Skeletal muscle tissue (tissue), 4 donors: ENCODE results near the gene RET. TPM values are rescaled to one million over a fixed set of nuclear protein-coding genes. Genes with fewer than 3 reads are reported as not detected.

Experiments
- H3K27ac ChIP-seq: one replicate; pipeline ENCODE4 v1.7.0; 2013; ENCODE audit warnings: mild to moderate bottlenecking, low read depth, low read length, inconsistent platforms
- H3K27me3 ChIP-seq, 3 donors: one replicate each; pipeline ENCODE4 v1.7.0; 2013; ENCODE audit warnings: low read length in 3 of 3; ENCODE audit not compliant: control insufficient read depth in 3 of 3, insufficient read depth in 3 of 3
- H3K36me3 ChIP-seq, 3 donors: one replicate each; pipeline ENCODE4 v1.7.0; 2013; ENCODE audit warnings: low read length in 3 of 3; ENCODE audit not compliant: control insufficient read depth in 3 of 3, insufficient read depth in 3 of 3
- H3K4me1 ChIP-seq, 3 donors: one replicate each; pipeline ENCODE4 v1.7.0; 2013; ENCODE audit warnings: low read length in 3 of 3, mild to moderate bottlenecking in 3 of 3; ENCODE audit not compliant: control insufficient read depth in 3 of 3, insufficient read depth in 3 of 3
- H3K4me3 ChIP-seq, 3 donors: one replicate each; pipeline ENCODE4 v1.7.0; 2013; ENCODE audit warnings: low read length in 3 of 3
- H3K9ac ChIP-seq, 3 donors: one replicate each; pipeline ENCODE4 v1.7.0; 2013; ENCODE audit warnings: low read length in 3 of 3, mild to moderate bottlenecking in 3 of 3, moderate library complexity in 2 of 3, low read depth in 1 of 3
- H3K9me3 ChIP-seq, 3 donors: one replicate each; pipeline ENCODE4 v1.7.0; 2013; ENCODE audit warnings: low read length in 3 of 3; ENCODE audit not compliant: control insufficient read depth in 3 of 3
- total RNA-seq: library from RNA; depleted of rRNA; stranded (reverse); fragments of >200 nt; gene quantifications from one replicate; pipeline ENCODE4 v1.2.3, GENCODE V29; 2014
- donor health status: Osteomylitis.

The RET gene
- total RNA-seq, 1 donor from 2014 or later = 1.6 TPM

DNA sequence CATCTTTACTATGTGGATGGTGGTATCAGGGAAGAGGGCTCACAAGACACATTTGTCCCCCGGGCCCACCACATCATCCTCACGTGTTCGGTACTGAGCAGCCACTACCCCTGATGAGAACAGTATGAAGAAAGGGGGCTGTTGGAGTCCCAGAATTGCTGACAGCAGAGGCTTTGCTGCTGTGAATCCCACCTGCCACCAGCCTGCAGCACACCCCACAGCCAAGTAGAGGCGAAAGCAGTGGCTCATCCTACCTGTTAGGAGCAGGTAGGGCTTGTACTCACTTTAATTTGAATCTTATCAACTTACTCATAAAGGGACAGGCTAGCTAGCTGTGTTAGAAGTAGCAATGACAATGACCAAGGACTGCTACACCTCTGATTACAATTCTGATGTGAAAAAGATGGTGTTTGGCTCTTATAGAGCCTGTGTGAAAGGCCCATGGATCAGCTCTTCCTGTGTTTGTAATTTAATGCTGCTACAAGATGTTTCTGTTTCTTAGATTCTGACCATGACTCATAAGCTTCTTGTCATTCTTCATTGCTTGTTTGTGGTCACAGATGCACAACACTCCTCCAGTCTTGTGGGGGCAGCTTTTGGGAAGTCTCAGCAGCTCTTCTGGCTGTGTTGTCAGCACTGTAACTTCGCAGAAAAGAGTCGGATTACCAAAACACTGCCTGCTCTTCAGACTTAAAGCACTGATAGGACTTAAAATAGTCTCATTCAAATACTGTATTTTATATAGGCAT, 52.3 kb downstream of the RET start:
- H3K27me3 ChIP-seq = peaks cover 0 to under 1% (median 0%) of the 10 kb centered on the region in 3 donors
- H3K9me3 ChIP-seq = no peaks in the 10 kb centered on the region
- H3K36me3 ChIP-seq = no peaks in the 10 kb centered on the region
- no peak overlapping the region for H3K4me3 ChIP-seq
- peaks cover 0 to 4% (median 3%) of the 10 kb centered on the region in 3 donors for H3K4me1 ChIP-seq
- peak overlapping the region in 1 of 3 donors; percentile 28 for H3K9ac ChIP-seq
- H3K27ac ChIP-seq = peak overlapping the region; percentile 45

DNA sequence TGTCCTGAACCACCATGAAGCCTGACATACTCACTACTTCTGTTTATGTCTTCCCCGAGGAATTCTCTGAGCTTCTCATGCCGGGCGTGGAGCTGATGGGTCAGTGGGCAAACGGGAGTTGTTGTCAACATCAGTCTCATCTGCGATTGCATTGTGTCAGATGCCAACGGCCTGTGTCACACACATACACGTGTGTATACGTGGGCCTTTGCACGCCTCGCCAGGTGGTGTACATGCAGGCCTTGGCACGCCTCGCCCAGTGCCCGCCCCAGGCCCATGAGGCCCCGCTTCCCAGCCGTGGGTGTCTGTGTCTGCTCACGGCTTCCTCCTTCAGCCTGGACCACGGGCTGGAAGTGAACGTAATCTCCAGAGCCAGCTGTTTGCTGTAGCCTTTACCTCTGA, 53.9 kb downstream of the RET start:
- Histone ChIP-seq H3K9me3 (no peaks in the 10 kb centered on the region), H3K4me1 (peaks cover 0 to 4% (median 3%) of the 10 kb centered on the region in 3 donors), H3K27me3 (no peaks in the 10 kb centered on the region)

DNA sequence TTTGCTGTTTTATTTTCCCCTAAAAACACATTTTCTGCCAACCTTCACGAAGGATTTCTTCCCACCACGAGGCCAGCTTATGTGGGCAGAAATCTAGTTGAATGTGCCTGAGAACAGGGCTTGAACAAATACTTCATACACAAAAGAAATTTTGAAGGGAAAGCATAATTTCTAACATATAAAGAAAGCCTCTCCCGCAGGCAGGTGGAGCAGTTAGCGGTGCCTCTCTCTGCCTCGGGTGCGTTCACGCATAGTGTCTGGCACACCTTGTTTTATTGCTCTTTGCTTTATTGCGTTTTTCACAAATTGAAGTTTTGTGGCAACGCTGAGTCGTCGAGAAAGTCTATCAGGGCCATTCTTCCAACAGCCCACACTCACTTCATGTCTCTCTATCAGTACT, 54.4 kb downstream of the RET start:
- H3K4me1 ChIP-seq = peaks cover 0 to 4% (median 3%) of the 10 kb centered on the region in 3 donors
- no peaks in the 10 kb centered on the region for H3K9me3 ChIP-seq
- H3K36me3 ChIP-seq = no peaks in the 10 kb centered on the region

More for the DNA sequence above, 53.9 kb downstream of the RET start:
- Histone ChIP-seq H3K27ac (no peak overlapping the region), H3K36me3 (no peaks in the 10 kb centered on the region), H3K9ac (no peak overlapping the region), H3K4me3 (no peak overlapping the region)

DNA sequence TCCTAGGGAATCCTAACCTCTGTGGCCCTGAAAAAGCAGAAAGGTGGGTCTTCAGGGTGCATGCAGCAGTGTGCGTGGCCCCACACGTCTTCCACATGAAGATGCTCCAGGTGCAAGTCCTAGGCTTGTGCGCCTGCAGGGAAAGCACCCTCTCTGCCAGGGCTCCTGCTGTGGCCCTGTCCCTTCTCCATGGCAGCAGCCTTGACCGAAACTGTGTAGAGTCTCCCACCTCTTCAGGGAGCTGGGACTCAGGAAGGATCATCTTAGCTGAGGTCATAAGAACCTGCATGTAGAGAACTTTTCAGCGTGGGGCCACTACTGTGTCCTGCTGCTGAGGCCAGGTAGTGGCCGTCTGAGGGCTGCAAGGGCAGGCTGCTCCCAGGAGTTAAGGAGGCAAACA, 55.0 kb downstream of the RET start:
- Histone ChIP-seq H3K4me3 (no peak overlapping the region), H3K27me3 (no peaks in the 10 kb centered on the region), H3K36me3 (peaks cover 0 to 2% (median 0%) of the 10 kb centered on the region in 3 donors), H3K27ac (no peak overlapping the region), H3K9ac (no peak overlapping the region), H3K9me3 (no peaks in the 10 kb centered on the region), H3K4me1 (peaks cover 0 to 4% (median 3%) of the 10 kb centered on the region in 3 donors)

More for the DNA sequence above, 54.4 kb downstream of the RET start:
- Histone ChIP-seq H3K9ac (no peak overlapping the region), H3K27ac (no peak overlapping the region), H3K27me3 (no peaks in the 10 kb centered on the region), H3K4me3 (no peak overlapping the region)

DNA sequence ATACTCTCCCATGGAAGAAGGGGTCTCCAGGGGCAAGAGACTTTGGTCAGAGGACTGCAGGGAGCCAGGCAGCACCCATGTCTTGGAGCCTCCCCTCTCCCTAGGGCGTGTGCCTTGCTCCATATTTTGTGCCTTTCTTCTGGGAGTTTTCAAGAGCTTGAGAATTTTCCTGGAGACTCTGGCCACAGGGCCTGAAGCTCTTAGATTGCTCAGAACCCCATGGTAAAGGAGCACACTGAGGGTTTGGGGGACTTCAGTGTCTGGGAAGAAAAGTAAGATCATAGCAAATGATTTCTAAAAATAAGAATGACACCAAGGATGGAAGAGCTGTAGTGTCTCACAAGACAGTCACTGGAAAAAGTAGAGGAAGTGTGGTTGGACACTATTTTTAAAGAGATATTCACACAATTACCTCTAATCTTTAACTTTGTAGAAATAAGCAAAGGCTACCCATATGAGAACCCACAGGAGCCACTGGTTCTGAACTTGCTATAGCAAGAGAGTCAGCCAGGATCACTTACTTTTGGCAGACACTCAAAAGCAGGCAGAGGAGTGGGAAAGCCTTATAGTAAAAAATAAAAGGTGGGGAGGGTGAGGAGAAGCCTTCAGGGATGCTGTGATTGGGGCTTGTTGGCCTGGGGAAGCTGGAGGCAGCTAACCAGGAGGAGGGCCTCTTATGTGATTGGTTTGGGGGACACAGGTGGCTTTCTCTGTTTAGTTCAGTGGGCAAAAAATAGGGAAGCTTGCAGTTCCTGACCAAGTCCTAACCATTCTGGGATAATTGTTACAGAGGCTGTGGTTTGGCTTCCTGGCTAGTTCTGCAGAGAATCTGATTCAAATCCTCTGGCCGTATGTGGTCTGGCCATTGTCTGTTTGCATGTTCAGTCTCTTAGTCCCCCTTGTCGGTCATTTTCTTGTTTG, 56.3 kb downstream of the RET start:
- Histone ChIP-seq H3K36me3 (peaks cover 0 to 2% (median 0%) of the 10 kb centered on the region in 3 donors), H3K4me1 (peaks cover 3 to 10% (median 5%) of the 10 kb centered on the region in 3 donors), H3K27me3 (no peaks in the 10 kb centered on the region), H3K9me3 (no peaks in the 10 kb centered on the region), H3K9ac (peak overlapping the region in 1 of 3 donors; percentile 12), H3K27ac (no peak overlapping the region), H3K4me3 (no peak overlapping the region)

DNA sequence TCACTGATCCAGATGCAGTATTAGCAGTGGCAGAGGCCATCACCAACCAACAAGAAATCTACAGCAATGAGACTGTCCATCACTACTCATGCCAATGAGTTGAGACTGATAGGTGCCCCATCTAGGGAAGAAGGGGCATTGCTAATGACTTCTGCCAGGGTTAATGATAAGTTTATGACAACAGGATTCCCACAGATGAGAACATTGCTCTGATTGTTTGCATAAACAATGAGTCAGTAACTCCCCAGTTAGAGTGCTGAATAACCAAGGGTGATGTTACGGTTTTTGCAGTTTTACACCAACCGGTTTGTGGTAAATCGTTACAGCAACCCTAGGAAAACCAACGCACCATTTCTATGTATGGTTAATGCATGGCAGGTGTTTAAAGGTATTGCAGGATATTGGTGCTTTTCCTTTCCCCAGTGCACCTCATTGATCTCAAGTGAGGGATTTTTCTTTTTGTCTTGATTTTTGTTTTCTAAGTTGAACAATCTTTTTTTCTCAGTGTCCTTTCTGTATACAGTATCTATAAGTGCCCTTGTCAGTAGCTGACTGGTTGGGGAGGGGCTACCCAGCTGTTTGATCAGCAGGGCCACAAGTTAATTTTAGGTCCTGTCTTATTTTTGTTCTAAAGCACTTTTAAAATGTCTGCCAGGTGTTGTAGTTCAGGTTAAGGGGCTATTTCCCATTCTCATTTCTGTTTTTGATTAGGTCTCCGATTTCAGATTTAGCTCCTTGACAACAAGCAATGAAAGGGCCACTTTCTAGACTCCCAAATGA, 57.4 kb downstream of the RET start:
- Histone ChIP-seq H3K9ac (no peak overlapping the region), H3K4me3 (no peak overlapping the region), H3K4me1 (peaks cover 5 to 13% (median 7%) of the 10 kb centered on the region in 3 donors), H3K27me3 (no peaks in the 10 kb centered on the region), H3K9me3 (no peaks in the 10 kb centered on the region), H3K36me3 (peaks cover 0 to 2% (median 0%) of the 10 kb centered on the region in 3 donors), H3K27ac (no peak overlapping the region)

DNA sequence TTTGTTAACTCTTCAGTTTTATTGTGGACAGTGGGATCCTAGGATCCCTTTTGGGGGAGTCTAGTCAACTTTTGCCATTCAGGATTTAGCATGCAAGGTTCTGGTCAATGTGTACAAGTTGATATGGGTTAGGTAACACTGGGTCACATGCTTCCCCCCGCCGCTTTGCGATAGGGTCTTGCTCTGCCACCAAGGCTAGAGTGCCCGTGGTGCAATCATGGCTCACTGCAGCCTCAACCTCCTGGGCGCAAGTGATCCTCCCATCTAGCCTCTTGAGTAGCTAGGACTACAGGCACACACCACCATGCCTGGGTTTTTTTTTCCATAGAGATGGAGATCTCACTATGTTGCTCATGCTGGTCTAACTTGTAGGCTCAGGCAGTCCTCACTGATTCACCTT, 58.2 kb downstream of the RET start:
- H3K4me1 ChIP-seq = peaks cover 8 to 14% (median 13%) of the 10 kb centered on the region in 3 donors
- no peak overlapping the region for H3K4me3 ChIP-seq
- peaks cover 0 to 2% (median 0%) of the 10 kb centered on the region in 3 donors for H3K36me3 ChIP-seq
- H3K9me3 ChIP-seq = no peaks in the 10 kb centered on the region
- no peak overlapping the region for H3K27ac ChIP-seq
- no peaks in the 10 kb centered on the region for H3K27me3 ChIP-seq
- no peak overlapping the region for H3K9ac ChIP-seq

DNA sequence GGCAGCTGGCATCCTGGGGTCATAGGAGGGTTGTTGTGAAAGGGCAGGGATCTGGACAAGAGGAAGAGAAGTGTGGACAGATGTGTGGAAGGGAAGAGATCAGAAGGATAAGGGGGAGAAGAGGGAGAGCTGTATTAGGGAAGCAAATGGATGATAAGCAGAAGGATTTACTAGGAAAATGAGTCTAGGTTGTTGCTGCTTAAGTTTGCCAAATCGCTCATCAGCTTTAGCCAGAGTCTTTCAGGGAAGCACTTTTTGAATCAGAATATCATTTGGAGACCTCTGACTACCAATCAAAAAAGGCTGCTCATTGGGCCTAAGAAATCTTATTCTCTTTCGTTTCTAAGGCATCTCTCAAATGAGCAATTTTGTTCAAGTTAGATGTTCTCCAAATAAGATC, 58.8 kb downstream of the RET start:
- H3K9ac ChIP-seq = no peak overlapping the region
- H3K27ac ChIP-seq = no peak overlapping the region
- H3K4me3 ChIP-seq = no peak overlapping the region
- no peaks in the 10 kb centered on the region for H3K27me3 ChIP-seq
- H3K36me3 ChIP-seq = peaks cover 0 to 2% (median 0%) of the 10 kb centered on the region in 3 donors
- H3K9me3 ChIP-seq = no peaks in the 10 kb centered on the region
- peaks cover 8 to 14% (median 13%) of the 10 kb centered on the region in 3 donors for H3K4me1 ChIP-seq

DNA sequence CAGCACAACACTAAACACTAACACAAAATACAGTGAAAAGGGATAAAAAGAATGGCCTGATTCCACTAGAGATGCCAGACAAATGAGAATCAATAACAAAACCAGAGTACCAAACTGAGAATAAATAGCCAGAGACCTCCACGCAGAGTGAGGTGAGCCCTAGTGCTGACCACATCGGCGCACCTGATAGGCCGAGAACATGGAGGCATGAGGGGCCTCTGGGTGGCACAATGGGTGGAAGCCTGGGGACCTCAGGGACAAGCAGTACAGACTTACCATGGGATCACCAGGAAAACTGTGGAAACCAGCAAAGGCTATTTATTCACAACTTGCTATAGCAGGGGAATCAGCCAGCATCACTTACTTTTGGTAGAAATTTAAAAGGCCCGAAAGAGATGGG, 59.6 kb downstream of the RET start:
- Histone ChIP-seq H3K27me3 (no peaks in the 10 kb centered on the region), H3K4me3 (no peak overlapping the region), H3K27ac (no peak overlapping the region), H3K9ac (peak overlapping the region in 1 of 3 donors; percentile 40), H3K4me1 (peaks cover 8 to 14% (median 13%) of the 10 kb centered on the region in 3 donors), H3K9me3 (no peaks in the 10 kb centered on the region), H3K36me3 (peaks cover 0 to 2% (median 0%) of the 10 kb centered on the region in 3 donors)
